ENCODE results near the gene KNDC1.

Gene KNDC1

DNA sequence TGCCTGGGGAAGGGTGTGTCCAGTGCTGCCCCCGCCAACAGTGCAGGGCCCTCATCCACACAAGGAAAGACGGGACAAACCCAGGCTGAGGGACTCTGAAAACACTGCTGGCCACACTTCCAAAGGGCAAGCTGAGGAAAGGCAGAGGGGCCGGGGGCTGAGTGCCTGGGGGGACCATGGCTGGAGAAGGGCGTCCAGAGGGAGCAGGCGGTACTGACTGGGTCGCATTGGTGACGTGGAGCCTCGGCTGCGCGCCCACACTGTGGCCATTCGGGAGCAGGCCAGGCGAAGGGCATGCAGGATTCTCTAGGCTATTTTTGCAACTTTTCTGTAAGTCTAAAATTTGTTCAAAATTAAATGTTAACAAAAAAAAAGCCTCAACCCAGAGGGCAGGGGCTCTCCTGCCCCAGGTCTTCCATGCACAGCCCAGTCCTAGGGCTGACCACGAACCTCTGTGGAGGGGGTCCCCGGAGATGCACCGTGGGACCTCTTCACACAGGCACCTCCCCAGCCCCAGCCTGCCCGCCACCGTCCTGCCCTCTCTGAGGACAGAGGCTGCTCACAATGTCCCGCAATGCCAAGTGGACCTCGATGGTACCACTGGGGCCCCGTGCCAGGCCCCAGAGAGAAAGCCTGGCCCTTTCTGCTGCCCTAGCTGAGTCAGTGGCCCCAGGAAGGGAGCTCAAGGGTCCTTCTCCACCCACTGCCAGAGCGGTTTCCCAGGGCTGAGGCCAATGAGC lies 106.2 kb downstream of the KNDC1 start:
- TF ChIP-seq FOXP2 (optimal IDR thresholded peaks at IDR 0.05; ENCODE audit: borderline replicate concordance, extremely low read depth, extremely low read length, insufficient read depth), result no peak
- TF ChIP-seq POLR2AphosphoS5 (IDR thresholded peaks at IDR 0.05; ENCODE audit: low read depth, low read length), result no peak

DNA sequence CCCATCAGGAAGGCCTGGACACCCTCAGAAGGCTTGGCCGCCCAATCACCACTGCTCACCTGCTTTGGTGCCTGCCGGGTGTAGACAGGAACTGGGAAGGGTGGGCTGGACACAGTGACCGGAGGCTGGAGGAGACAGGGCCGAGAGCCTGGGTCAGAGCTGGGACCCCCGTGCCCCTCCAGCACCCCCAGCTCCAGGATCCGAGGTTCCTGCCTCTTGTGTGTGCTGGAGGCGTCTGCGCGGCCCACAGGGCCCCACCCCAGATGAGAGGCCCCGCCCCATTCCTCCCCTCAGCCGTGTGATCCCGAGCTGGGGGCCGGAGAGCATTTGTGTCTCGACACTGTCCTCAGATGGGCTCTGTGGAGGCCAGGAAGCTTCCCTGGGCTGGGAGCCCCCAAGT lies 107.3 kb downstream of the KNDC1 start:
- no peak for TF ChIP-seq FOXP2 (optimal IDR thresholded peaks at IDR 0.05; ENCODE audit: borderline replicate concordance, extremely low read depth, extremely low read length, insufficient read depth)
- TF ChIP-seq SIN3A (IDR thresholded peaks at IDR 0.05; ENCODE audit: borderline replicate concordance, insufficient read depth, low read length), result no peak
- TF ChIP-seq TAF1 (IDR thresholded peaks at IDR 0.05; ENCODE audit: borderline replicate concordance, insufficient read depth, low read length), result no peak
- TF ChIP-seq POLR2AphosphoS5 (IDR thresholded peaks at IDR 0.05; ENCODE audit: low read depth, low read length), result no peak
- TF ChIP-seq, protein P1, sequence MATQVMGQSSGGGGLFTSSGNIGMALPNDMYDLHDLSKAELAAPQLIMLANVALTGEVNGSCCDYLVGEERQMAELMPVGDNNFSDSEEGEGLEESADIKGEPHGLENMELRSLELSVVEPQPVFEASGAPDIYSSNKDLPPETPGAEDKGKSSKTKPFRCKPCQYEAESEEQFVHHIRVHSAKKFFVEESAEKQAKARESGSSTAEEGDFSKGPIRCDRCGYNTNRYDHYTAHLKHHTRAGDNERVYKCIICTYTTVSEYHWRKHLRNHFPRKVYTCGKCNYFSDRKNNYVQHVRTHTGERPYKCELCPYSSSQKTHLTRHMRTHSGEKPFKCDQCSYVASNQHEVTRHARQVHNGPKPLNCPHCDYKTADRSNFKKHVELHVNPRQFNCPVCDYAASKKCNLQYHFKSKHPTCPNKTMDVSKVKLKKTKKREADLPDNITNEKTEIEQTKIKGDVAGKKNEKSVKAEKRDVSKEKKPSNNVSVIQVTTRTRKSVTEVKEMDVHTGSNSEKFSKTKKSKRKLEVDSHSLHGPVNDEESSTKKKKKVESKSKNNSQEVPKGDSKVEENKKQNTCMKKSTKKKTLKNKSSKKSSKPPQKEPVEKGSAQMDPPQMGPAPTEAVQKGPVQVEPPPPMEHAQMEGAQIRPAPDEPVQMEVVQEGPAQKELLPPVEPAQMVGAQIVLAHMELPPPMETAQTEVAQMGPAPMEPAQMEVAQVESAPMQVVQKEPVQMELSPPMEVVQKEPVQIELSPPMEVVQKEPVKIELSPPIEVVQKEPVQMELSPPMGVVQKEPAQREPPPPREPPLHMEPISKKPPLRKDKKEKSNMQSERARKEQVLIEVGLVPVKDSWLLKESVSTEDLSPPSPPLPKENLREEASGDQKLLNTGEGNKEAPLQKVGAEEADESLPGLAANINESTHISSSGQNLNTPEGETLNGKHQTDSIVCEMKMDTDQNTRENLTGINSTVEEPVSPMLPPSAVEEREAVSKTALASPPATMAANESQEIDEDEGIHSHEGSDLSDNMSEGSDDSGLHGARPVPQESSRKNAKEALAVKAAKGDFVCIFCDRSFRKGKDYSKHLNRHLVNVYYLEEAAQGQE (IDR thresholded peaks at IDR 0.05; ENCODE audit: insufficient read depth in 1 of 2, low read depth in 2 of 2, low read length in 2 of 2), result no peak

DNA sequence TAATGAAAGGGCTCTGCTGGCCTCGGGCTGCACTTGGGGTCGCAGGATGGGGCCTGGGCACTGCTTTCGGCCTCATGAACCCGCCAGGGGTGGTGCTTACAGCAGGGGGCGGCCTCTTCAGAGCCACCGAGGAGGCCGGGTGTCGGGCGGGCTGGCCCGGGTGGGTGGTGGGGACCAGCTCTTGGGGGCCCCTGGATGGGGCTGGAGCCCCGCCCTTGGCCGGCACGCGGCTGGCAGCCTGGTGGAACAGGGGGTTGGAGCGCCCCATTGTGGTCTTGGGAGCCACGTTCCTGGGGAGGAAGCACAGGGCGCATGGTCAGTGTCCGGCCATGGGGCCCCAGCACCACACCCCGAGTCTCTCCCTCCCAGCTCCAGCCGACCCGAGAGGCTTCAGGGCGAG lies 107.8 kb downstream of the KNDC1 start:
- TF ChIP-seq FOXP2 (optimal IDR thresholded peaks at IDR 0.05; ENCODE audit: borderline replicate concordance, extremely low read depth, extremely low read length, insufficient read depth), result no peak
- TF ChIP-seq, protein P1 (IDR thresholded peaks at IDR 0.05; ENCODE audit: insufficient read depth in 1 of 2, low read depth in 2 of 2, low read length in 2 of 2), result no peak
- no peak for TF ChIP-seq POLR2AphosphoS5 (IDR thresholded peaks at IDR 0.05; ENCODE audit: low read depth, low read length)
- no peak for TF ChIP-seq TAF1 (IDR thresholded peaks at IDR 0.05; ENCODE audit: borderline replicate concordance, insufficient read depth, low read length)
- no peak for TF ChIP-seq SIN3A (IDR thresholded peaks at IDR 0.05; ENCODE audit: borderline replicate concordance, insufficient read depth, low read length)

DNA sequence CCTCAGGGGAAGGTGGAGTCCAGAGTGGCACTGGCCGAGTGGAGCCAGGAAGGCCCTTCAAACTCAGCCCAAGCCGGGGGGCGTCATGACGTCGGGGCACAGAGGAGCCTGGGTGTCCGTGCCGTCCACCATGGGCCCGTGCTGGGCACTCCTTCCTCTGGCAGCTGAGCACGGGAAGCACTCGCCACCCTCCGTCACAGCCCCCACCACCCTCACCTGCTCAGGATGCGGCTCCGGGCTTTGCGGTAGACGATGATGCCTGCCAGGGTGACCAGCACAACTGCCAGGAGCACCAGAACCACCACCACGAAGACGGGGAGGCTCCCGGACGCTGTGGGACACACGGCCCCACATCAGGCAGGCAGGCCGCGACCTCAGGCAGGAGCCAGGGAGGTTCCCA lies 108.5 kb downstream of the KNDC1 start:
- no peak for TF ChIP-seq SIN3A (IDR thresholded peaks at IDR 0.05; ENCODE audit: borderline replicate concordance, insufficient read depth, low read length)
- no peak for TF ChIP-seq TAF1 (IDR thresholded peaks at IDR 0.05; ENCODE audit: borderline replicate concordance, insufficient read depth, low read length)

DNA sequence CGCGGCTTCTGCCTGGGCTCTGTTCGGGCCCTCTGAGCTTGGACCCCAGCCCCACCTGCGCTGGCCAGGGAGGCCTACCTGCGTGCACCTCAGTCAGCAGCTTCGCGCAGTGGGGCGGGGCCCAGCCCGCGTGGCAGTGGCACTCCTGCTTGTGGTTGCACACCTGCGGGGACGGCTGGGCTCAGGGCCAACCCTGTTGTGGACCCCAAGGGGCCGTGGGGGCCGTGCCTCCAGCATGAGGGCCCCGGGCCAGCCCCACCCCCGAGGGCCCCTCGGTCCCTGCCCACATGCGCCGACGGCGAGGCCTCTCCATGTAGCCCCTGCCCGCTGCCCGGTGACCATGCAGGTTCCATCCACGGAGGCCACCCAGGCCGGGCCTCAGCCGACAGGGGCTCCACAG lies 109.3 kb downstream of the KNDC1 start:
- no peak for TF ChIP-seq FOXP2 (optimal IDR thresholded peaks at IDR 0.05; ENCODE audit: borderline replicate concordance, extremely low read depth, extremely low read length, insufficient read depth)
- TF ChIP-seq POLR2AphosphoS5 (IDR thresholded peaks at IDR 0.05; ENCODE audit: low read depth, low read length), result no peak
- no peak for TF ChIP-seq SIN3A (IDR thresholded peaks at IDR 0.05; ENCODE audit: borderline replicate concordance, insufficient read depth, low read length)
- no peak for TF ChIP-seq TAF1 (IDR thresholded peaks at IDR 0.05; ENCODE audit: borderline replicate concordance, insufficient read depth, low read length)
- TF ChIP-seq, protein P1 (IDR thresholded peaks at IDR 0.05; ENCODE audit: insufficient read depth in 1 of 2, low read depth in 2 of 2, low read length in 2 of 2), result no peak

DNA sequence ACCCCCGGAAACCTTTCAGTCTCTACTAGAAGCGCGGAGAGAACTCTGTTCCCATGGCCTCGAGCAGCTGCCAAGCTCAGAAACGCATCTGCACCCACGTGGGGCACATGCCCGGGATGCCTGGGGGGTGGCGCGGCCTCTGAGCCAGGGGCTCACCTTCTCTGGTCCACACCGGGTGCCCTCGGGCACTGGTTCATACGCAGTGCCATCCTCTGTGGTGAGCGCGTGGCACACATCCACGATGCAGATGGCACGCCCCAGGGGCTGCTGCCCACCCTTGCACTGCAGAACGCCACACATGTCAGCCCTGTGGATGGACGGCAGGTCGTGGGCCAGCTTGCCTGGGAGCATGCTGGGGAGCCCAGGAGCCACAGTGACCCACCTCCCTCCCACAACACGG lies 110.2 kb downstream of the KNDC1 start:
- TF ChIP-seq FOXP2 (optimal IDR thresholded peaks at IDR 0.05; ENCODE audit: borderline replicate concordance, extremely low read depth, extremely low read length, insufficient read depth) (no peak), POLR2AphosphoS5 (IDR thresholded peaks at IDR 0.05; ENCODE audit: low read depth, low read length) (no peak), SIN3A (IDR thresholded peaks at IDR 0.05; ENCODE audit: borderline replicate concordance, insufficient read depth, low read length) (no peak)
